HS-5 (cell line): ENCODE measurements around the gene GP5.

Experiments used
- DNase-seq: peaks from one replicate; pipeline ENCODE4 v3.0.0-alpha.2; 2012; ENCODE audit warnings: low read depth

GP5 gene, protein sequence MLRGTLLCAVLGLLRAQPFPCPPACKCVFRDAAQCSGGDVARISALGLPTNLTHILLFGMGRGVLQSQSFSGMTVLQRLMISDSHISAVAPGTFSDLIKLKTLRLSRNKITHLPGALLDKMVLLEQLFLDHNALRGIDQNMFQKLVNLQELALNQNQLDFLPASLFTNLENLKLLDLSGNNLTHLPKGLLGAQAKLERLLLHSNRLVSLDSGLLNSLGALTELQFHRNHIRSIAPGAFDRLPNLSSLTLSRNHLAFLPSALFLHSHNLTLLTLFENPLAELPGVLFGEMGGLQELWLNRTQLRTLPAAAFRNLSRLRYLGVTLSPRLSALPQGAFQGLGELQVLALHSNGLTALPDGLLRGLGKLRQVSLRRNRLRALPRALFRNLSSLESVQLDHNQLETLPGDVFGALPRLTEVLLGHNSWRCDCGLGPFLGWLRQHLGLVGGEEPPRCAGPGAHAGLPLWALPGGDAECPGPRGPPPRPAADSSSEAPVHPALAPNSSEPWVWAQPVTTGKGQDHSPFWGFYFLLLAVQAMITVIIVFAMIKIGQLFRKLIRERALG

DNA sequence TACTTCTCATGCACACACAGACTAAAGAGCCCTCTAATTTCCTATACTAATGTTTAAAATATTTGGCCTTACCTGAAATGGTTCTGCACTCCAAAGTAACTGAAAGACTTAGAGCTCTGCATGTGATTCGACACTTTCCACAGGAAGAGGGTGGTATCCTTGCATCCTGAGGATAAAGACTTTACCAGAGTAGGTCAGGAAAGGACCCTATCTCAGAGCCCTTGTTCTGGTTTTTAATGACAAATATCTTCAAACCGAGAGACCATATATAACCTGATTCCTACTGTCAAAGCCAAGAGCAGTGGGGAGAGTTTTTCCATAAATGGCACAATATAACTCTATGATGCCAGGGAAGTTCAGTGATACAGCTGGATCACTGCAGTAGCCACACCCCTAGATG, at the start of gene GP5:
GP5 (minus strand) TSS at position 101 of the 400 bp plus-strand sequence. CDS start 984 bp downstream, outside the sequence.
- no peak for DNase-seq

DNA sequence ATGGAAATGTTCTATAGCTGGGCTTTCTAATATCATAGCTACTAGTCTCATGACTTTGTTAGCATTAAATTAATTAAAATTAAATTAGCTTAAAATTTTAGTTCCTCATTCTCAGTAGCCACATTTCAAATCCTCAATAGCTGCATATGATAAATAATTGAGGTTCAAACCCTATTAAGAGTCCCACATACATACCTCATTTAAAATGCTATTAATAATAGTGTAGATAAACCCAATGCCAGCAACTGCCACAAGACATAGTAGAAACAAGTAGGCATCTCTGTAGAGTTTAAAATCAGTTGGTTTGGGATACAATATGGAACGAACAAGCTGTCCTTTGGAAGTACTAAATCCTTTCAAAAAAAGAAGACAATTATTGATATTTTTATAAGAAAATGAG, 48.6 kb upstream of the GP5 start:
- DNase-seq, result no peak

DNA sequence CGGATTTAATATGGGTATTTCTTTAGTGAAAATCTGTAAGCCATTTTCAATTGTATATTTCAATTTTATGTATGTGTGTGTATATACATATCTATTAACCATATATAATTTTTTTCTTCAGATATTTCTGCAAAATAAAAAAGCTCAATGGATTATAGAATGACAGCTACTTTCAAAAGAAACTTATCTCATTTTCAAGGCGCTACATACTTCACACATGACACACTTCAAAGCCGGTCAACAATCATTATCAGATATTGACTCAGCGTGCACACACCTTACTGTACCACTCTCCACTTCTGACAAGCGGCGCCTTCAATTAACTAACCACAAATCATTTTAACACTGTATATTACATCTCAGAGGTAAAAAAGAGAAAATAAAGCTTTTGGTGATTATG, 48.1 kb upstream of the GP5 start:
- no peak for DNase-seq

DNA sequence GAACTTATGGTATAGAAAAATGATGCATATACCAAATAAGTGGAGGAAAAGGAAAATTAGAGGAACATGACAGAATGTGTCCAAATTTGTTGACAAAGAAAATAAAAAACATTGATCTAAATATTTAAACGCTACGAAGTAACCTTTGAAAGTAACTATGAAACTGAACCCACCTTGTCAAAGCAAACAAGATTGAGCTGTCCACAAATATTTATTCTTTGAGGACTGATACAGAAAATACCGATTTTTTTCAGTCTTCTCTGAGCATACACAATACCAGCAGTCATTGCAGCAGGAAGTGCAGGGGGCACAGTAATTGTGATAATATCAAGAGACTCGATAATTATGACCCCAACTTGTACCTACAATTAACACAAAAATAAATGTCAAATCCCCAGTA, 47.7 kb upstream of the GP5 start:
- DNase-seq, result no peak

DNA sequence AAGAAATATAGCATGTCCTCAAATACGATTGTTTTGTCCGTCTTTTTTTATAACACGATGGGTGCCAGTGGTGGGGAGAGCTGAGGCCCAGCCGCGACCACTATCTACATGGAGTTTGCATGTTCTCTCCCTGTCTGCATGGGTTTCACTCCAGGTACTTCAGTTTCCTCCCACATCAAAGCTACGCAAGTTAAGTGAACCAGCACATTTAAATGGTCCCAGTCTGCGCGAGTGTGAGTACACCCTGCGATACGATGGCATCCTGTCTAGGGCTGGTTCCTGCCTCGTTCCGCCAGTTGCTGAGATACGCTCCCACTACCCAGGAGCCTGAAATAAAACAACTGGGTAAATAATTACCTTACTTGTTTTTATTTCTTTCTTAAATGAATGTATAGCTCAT, 47.1 kb upstream of the GP5 start:
- DNase-seq, result no peak

DNA sequence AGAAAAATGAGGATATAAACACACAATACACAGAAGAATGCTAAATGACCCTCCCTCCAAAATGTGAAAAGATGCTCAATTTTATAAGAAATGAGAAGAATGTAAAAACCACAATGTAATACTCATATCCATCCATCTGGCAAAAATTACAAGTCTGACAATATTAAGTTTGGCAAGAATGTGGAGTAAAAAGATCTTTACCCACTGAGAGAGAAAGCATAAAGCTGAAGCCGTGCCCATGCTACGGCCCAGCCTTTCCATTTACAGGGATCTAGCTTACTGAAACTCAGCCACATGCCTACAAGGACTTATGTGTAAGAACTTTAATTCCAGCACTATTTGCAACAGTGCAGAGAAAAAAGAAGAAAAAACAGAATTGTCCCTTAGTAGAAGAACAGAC, 44.8 kb upstream of the GP5 start:
- no peak for DNase-seq

DNA sequence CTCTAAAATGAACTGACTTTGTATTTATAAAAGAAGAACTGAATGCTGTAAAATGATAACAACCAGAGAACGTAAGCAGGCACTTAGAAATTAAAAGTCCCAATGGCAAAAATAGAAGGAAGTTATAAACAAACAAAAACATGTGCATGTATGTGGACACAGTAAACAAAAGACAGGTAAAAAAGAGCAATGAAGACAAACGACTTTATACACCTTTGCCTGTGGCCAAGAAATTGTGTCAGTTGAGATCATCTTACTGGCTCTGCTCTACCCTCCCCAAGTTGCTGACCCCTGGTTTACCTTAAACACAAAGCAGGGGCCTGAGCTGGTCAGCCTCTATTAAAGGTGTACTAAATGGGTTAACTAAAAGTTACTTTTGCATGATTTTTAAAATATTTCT, 41.7 kb upstream of the GP5 start:
- no peak for DNase-seq

DNA sequence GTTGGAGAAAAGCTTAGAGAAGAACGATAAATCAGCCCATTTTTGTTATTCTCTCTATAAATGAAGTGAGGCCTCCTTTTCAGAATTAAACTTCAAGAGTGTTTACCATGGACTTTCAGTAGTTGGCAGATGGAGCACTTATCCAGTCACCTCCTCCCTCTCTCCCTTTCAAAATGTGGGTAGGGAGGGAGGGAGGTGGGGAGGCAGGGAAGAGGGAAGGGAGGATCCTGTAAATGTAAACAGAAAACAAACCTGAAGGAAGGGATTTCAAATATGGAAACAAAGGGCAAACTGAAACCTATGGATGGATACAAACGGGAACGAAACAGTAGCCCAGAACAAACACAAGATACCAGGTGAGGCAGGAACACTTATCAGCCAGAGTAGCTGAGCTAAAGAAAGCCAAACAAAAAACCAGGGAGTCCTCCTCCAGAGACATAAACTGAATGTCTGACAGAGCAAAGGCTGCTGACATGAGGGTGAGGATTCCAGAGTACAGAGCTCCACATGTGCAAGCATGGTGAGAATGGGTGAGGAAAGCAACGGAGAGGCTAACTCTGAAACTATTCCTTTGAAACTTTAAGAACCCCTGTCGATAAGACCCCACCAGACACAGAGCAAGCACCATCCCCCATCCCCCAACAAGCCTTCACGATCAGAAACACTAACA, 41.0 kb upstream of the GP5 start:
- DNase-seq, result no peak

DNA sequence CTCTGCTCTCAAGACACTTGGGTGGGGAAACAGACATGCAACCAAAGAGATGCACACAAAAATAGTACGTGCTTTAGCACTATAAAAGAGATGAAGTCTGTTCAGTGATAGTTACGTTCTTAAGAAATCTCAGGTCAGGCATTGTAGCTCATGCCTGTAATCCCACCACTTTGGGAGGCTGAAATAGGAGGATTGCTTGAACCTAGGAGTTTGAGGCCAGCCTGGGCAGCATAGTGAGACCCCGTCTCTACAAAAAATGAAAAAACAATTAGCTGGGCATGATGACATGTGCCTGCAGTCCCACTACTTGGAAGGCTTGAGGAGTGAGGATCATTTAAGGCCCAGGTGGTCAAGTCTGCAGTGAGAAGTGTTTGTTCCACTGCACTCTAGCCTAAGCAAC, 35.4 kb upstream of the GP5 start:
- DNase-seq, result no peak

DNA sequence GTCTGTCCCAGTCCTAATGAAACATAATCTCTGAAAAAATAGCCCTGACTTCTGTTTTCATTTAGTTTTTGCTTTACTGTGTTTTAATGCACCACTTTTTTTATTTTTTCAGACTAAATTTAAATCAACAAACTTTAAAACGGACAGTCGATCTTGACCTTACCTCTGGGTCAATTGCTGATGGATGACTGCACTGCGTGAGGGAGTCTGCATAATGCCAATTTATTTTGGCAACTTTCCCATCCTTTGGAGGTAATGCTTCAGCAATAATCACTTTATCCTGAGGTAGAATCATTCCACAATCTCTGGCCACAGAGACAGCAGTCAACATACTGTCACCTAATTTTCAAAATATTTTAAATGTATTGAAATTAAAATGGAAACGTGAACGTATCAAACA, 32.5 kb upstream of the GP5 start:
- DNase-seq, result no peak

DNA sequence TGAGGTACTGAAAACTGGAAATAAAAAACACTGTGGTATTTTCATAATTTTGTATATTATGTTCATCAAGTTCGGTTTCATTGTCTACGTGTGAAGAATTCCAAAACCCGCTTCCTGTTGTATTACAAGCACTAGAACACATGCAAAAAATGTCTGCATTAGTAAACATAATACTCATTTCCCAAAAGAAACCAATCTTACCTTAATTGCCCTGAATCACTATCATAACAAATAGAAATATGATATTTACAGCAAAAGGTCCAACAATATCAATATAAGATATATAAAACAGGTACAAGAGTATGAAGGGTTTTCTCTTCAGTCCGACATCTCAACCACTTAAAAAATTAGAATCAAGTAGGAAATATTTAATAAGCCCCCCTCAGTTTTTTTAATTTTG, 26.3 kb upstream of the GP5 start:
- no peak for DNase-seq

DNA sequence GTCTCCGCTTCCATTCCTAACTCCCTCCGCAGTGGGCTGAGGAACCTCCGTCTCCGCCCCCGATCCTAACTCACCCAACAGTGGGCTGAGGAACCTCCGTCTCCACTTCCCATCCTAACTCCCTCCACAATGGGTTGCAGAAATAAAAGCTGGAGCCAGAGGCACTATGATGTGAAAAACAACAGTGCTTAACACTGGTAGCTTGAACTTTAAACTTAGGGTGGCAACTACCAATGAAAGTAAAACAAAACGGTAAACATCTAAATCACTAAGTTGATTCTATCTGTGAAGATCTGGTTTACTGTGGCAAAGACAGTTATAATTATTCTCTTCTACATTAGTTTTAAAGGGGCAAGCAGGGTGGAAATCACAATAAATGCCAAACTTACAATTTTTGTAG, 25.9 kb upstream of the GP5 start:
- DNase-seq, result no peak

DNA sequence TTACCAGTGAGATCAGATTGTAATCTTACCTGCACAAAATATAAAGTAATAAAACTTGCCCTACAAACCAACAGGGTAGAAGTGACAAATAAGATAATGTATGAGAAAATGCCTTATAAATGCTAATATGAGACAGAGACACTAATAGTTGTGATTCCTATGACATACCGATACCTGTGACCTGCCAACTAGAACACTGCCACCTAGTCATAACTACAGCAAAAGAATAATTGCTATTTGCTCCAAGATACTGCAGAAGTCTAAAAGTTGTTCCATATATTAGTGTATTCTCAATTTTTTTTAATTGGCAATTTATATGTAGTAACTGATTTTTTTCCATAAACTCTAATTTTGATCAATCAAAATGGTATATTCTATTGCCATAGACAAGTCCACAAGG, 25.3 kb upstream of the GP5 start:
- DNase-seq, result no peak

DNA sequence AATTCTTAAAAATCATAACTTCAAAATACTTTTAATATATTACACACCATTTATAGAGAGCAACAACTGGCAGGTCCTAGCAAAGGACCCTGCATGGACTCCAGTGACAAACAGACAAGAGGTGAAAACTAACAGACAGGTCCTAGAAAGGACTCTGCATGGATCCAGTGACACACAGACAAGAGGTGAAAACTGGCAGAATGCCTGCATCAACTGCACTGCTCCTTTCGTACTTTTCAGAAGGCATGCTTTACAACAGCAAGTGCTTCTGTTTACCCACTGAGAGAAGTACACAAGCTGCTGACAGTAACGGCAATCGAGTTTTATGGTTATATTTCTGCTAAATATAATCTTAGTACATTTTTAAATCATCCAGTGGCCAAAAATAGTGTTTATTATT, 24.3 kb upstream of the GP5 start:
- no peak for DNase-seq

DNA sequence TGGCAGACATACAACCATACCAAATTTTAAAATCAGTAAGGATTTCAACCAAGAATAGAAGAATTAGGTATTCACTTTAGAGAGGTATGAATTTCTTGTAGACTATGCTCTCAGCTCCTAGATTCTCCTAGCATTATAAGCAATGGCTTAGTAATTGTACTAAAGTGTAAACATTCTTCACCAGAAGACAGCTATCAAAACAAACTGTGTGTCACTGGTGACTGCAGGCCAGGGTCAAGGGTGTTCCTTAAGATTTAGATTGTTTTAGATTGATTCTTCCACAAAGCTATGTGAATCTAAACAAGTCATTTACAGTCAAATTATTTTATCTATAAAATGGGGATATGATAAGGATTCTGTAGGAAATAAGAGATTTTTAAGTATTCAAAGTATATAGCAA, 23.1 kb upstream of the GP5 start:
- DNase-seq, result no peak

DNA sequence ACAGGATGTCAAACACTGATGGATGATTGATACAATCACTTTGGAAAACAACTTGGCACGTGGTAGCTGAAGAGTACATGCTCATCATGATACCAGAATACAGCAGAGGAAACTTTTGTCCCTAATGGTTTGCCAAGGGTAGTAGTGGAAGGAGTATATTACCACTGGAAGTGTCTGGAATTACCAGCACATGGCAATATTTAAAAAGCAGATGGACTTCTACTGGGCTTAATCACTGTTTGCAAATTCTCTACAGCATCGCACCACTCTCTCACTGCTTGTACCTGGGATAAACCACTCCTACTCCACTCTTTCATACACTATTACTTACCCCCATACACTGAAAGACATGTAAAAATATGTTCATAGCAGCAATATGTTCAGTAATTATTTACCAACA, 19.6 kb upstream of the GP5 start:
- no peak for DNase-seq

DNA sequence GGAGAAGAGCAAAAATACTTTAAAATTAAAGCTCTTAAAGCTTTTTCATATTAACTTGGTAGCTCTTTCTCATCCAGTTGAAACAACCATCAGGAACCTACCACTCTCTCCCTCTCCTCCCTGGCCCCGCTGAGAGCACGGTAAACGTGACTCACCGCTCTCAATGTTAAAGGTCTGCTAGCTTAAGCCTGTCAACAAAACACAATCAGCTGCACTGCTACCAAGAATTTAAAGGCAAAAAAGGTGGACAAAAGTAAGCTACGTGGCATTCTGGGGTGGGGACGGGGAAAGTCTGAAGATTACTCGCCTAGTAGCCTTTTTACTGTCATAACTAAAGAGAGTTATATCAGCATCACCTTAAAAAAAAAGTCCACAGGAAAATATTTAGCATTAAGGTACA, 8.4 kb upstream of the GP5 start:
- DNase-seq, result no peak

DNA sequence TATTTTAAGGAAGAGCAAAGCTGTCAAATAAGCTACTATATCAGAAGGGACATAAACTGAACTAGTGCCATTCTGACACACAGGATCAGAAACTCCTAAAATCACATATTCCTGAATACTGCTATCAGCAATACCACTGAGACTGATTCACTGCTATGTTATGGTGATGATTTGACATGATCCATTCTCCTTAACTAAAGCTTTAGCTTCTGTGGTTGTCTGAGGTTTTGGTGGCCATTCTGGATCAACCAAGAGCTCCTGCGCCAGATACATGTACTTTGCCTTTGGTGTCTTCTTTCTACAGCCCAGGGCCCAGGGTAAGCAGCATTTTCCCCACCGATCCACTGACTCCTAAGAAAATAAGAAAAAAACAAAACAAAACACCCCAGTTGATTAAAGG, 6.7 kb upstream of the GP5 start:
- DNase-seq, result no peak

DNA sequence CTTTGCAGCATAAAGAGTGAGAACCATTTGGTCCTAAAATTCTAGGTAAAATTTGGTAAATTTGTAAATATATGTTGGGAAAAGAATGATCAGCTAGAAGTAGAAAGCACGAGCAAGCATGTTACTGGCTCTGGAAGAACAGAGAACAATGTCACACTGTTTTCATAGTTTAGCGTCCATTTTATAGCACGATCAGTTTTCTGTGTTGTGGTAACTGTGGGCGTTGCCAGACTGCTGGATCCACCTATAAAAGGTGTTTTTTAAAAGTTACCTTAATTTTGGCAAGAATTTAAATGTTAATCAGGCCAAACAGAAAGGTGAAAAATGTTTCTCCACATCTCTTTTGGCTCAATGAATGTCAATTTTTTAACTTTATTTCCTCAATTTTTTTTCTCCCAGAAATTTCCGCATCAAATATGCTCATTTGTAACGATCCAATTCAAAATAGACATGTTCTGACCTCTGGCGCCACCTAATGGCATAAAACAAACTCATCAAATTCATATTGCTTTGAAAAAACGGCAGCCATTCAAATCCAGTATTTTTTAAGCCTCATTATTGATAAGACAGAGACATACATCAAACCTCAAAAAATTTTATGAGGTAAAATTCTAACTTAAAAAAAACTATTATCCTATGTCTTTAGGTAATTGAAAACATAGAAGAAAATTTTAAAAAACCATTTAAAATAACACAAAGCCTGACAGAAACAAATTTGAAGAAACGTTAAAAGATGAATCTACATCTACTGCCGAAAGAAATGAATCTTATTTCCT, 5.5 kb upstream of the GP5 start:
- peak; percentile 28 for DNase-seq

DNA sequence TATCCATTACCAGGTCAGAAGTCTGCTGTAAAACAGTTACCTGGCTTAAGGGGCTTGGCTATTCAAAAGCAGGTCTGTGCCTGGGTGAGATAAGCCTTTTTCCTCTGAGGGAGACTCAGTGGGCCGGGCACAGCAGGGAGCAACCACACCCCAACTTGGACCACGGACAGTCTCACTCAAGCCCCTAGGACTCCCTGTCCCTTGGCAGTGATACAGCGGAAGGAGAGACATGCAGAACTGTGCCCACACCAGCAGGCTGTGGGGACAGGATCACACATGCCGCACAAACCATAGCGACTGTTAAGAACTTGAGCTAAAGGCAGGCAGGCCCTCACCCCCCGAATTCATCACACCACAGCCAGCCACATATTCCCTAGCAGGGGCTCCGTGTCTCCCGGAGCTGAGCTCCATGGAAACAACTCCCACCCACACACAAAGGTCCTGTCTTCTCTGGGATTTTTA, 2.8 kb upstream of the GP5 start:
- DNase-seq, result no peak

DNA sequence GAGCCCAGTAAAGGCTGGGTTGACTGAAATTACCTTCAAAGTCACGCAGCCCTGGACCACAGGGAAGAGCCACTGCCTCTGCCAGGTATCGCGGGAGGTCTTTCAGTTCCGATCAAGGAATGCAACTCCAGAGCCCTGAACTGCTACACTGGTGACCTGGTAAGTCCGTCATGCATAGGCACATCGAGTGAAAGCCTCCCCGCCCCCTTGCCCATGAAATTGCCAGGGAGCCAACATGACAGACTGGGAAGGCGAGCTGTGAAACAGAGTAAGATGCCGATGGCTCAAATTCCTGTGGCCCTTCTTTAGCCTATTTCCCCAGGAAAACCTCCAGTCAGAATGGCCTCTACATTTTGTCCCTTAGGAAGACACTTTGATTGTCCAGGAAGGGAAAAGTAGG, 2.3 kb upstream of the GP5 start:
- DNase-seq, result no peak

DNA sequence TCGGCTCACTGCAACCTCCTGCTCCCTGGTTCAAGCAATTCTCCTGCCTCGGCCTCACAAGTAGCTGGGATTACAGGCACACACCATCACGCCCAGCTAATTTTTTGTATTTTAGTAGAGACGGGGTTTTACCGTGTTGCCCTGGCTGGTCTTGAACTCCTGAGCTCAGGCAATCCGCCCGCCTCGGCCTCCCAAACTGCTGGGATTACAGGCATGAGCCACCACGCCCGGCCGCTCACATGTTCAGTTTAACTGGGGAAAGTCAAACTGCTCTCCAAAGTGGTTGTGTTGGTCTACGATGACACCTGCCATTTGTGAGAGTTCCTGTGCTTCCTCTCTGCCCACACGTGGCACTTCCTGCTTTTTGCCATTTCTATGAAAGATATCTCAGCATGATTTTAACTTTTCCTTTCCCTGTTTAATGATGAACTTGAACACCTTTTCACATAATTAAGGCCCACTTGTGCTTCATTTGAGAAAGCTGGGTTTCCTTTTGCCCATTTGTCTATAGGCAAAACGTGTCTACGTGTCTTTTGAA, 877 bp upstream of the GP5 start:
- no peak for DNase-seq
